ENCODE results near the gene PRR3.

The PRR3 gene

GRCh38 chr6:30548375-30548774 lies 8.7 kb upstream of the PRR3 start:
- H3K9ac ChIP-seq (ENCODE audit: low read depth, low read length, poor library complexity, severe bottlenecking): no peak overlapping the region
- peaks cover 3% of the 10 kb centered on the region for H4K20me1 ChIP-seq (ENCODE audit: insufficient read depth, low read length, poor library complexity, severe bottlenecking)
- peaks cover 65% of the 10 kb centered on the region; the same call in 1 of the 2 replicates for H3K36me3 ChIP-seq (ENCODE audit: insufficient read depth, low read length)
- H3K4me2 ChIP-seq (ENCODE audit: low read depth, low read length, poor library complexity, severe bottlenecking): no peak overlapping the region
- H3K4me1 ChIP-seq (ENCODE audit: insufficient read depth, low read length, poor library complexity, severe bottlenecking): peaks cover 10% of the 10 kb centered on the region
- H3K4me3 ChIP-seq (ENCODE audit: low read length, poor library complexity, severe bottlenecking): no peak overlapping the region
- H3K9me2 ChIP-seq (replicated peaks; ENCODE audit: low read depth, low read length): no peaks in the 10 kb centered on the region
- no peaks in the 10 kb centered on the region for H3K27me3 ChIP-seq (ENCODE audit: insufficient read depth, low read length, poor library complexity, severe bottlenecking)
- H3F3A ChIP-seq (ENCODE audit: low read depth): 0 out of 2 replicates have a peak, but pooled peaks cover 3% of the 10 kb centered on the region
- no peak overlapping the region for H2AFZ ChIP-seq (ENCODE audit: low read length)
- TF ChIP-seq CTCF (conservative IDR thresholded peaks at IDR 0.05; ENCODE audit: low read length): no peak
- TF ChIP-seq EZH2phosphoT487 (IDR thresholded peaks at IDR 0.05; ENCODE audit: borderline replicate concordance): no peak
- no peaks in the 10 kb centered on the region for H3K9me3 ChIP-seq (ENCODE audit: insufficient read depth, low read depth, low read length)
- H3K79me2 ChIP-seq (ENCODE audit: insufficient read depth, low read length): peaks cover 10% of the 10 kb centered on the region; the same call in 1 of the 2 replicates

GRCh38 chr6:30554404-30554803 lies 2.7 kb upstream of the PRR3 start:
- H4K20me1 ChIP-seq (ENCODE audit: insufficient read depth, low read length, poor library complexity, severe bottlenecking): peaks cover 33% of the 10 kb centered on the region
- H3K4me3 ChIP-seq (ENCODE audit: low read length, poor library complexity, severe bottlenecking): peak overlapping the region; percentile 85
- no peaks in the 10 kb centered on the region for H3K9me2 ChIP-seq (replicated peaks; ENCODE audit: low read depth, low read length)
- no peaks in the 10 kb centered on the region for H3F3A ChIP-seq (ENCODE audit: low read depth)
- H3K4me1 ChIP-seq (ENCODE audit: insufficient read depth, low read length, poor library complexity, severe bottlenecking): peaks cover 29% of the 10 kb centered on the region
- H3K9me3 ChIP-seq (ENCODE audit: insufficient read depth, low read depth, low read length): no peaks in the 10 kb centered on the region
- H3K79me2 ChIP-seq (ENCODE audit: insufficient read depth, low read length): peaks cover 60% of the 10 kb centered on the region
- H3K27me3 ChIP-seq (ENCODE audit: insufficient read depth, low read length, poor library complexity, severe bottlenecking): no peaks in the 10 kb centered on the region
- H2AFZ ChIP-seq (ENCODE audit: low read length): no peak overlapping the region
- H3K36me3 ChIP-seq (ENCODE audit: insufficient read depth, low read length): peaks cover 44% of the 10 kb centered on the region; the same call in 1 of the 2 replicates
- H3K9ac ChIP-seq (ENCODE audit: low read depth, low read length, poor library complexity, severe bottlenecking): peak overlapping the region; percentile 89
- no peak for TF ChIP-seq CTCF (conservative IDR thresholded peaks at IDR 0.05; ENCODE audit: low read length)
- TF ChIP-seq EZH2phosphoT487 (IDR thresholded peaks at IDR 0.05; ENCODE audit: borderline replicate concordance): no peak
- peak overlapping the region; percentile 96 for H3K4me2 ChIP-seq (ENCODE audit: low read depth, low read length, poor library complexity, severe bottlenecking)

GRCh38 chr6:30554962-30555815 lies 1.9 kb upstream of the PRR3 start:
- Histone ChIP-seq H4K20me1 (ENCODE audit: insufficient read depth, low read length, poor library complexity, severe bottlenecking) (peaks cover 37% of the 10 kb centered on the region), H3K9me2 (replicated peaks; ENCODE audit: low read depth, low read length) (no peaks in the 10 kb centered on the region), H3K4me3 (ENCODE audit: low read length, poor library complexity, severe bottlenecking) (peak overlapping the region; percentile 85), H3K4me2 (ENCODE audit: low read depth, low read length, poor library complexity, severe bottlenecking) (peak overlapping the region; percentile 96), H3K27me3 (ENCODE audit: insufficient read depth, low read length, poor library complexity, severe bottlenecking) (no peaks in the 10 kb centered on the region), H3K4me1 (ENCODE audit: insufficient read depth, low read length, poor library complexity, severe bottlenecking) (peaks cover 29% of the 10 kb centered on the region), H3K79me2 (ENCODE audit: insufficient read depth, low read length) (peaks cover 65% of the 10 kb centered on the region), H3F3A (ENCODE audit: low read depth) (no peaks in the 10 kb centered on the region), H2AFZ (ENCODE audit: low read length) (peak overlapping the region; percentile 93), H3K9me3 (ENCODE audit: insufficient read depth, low read depth, low read length) (no peaks in the 10 kb centered on the region), H3K9ac (ENCODE audit: low read depth, low read length, poor library complexity, severe bottlenecking) (peak overlapping the region; percentile 89), H3K36me3 (ENCODE audit: insufficient read depth, low read length) (peaks cover 40% of the 10 kb centered on the region; the same call in 1 of the 2 replicates)
- TF ChIP-seq CTCF (conservative IDR thresholded peaks at IDR 0.05; ENCODE audit: low read length) (no peak), EZH2phosphoT487 (IDR thresholded peaks at IDR 0.05; ENCODE audit: borderline replicate concordance) (no peak)
